NCI-H748 treated with DMSO at 0.1 percent for 48 hours (cell line): ENCODE results near the gene JPH3.

Experiments
- DNase-seq: peaks from one replicate; lab custom pipeline; 2025; lab: John Stamatoyannopoulos, UW

JPH3 gene

GRCh38 chr16:87741700-87742415 lies 139.6 kb downstream of the JPH3 start:
- no peak for DNase-seq

- no peak for DNase-seq
Observed at GRCh38 chr16:87742781-87743490, 140.6 kb downstream of the JPH3 start.

GRCh38 chr16:87744750-87745514 lies 142.6 kb downstream of the JPH3 start:
- no peak for DNase-seq

- DNase-seq = no peak
Observed at GRCh38 chr16:87746178-87746577, 143.9 kb downstream of the JPH3 start.
